Smooth muscle cell (in vitro differentiated cells): ENCODE results near the gene LPO. TPM values are rescaled to one million over a fixed set of nuclear protein-coding genes. Genes with fewer than 3 reads are reported as not detected.

Experiments
- DNase-seq: peaks from one replicate; lab custom pipeline; 2025; ENCODE audit not compliant: unreplicated experiment; lab: John Stamatoyannopoulos, UW
- H2AFZ ChIP-seq: fragments of 200-600 bp; sonication (generic); 2 replicates; pipeline ENCODE4 v1.6.0; 2016; ENCODE audit warnings: antibody characterized with exemption, low read depth, mild to moderate bottlenecking
- H3F3A ChIP-seq: fragments of 200-600 bp; sonication (generic); 2 replicates; pipeline ENCODE4 v1.6.0; 2017; ENCODE audit warnings: antibody characterized with exemption, low read depth
- H3K27ac ChIP-seq: fragments of 200-600 bp; sonication (generic); 2 replicates; pipeline ENCODE4 v1.5.1; 2016; ENCODE audit warnings: low read depth, mild to moderate bottlenecking
- H3K27me3 ChIP-seq: fragments of 200-600 bp; sonication (generic); 2 replicates; pipeline ENCODE4 v1.6.1; 2016; ENCODE audit warnings: low read depth, mild to moderate bottlenecking
- H3K36me3 ChIP-seq: fragments of 200-600 bp; sonication (generic); 2 replicates; pipeline ENCODE4 v1.5.1; 2016; ENCODE audit warnings: low read depth
- H3K4me1 ChIP-seq: fragments of 200-600 bp; sonication (generic); 2 replicates; pipeline ENCODE4 v1.5.1; 2016; ENCODE audit warnings: low read depth
- H3K4me2 ChIP-seq: fragments of 200-600 bp; sonication (generic); 2 replicates; pipeline ENCODE4 v1.6.0; 2016; ENCODE audit warnings: mild to moderate bottlenecking
- H3K4me3 ChIP-seq: fragments of 200-600 bp; sonication (generic); 2 replicates; pipeline ENCODE4 v1.5.1; 2016; ENCODE audit warnings: mild to moderate bottlenecking
- H3K79me2 ChIP-seq: fragments of 200-600 bp; sonication (generic); 2 replicates; pipeline ENCODE4 v1.6.0; 2016; ENCODE audit warnings: low read depth, mild to moderate bottlenecking
- H3K9ac ChIP-seq: fragments of 200-600 bp; sonication (generic); 2 replicates; pipeline ENCODE4 v1.6.0; 2016; ENCODE audit warnings: low read depth
- H3K9me3 ChIP-seq: fragments of 200-600 bp; sonication (generic); replicated peaks from 2 replicates; pipeline ENCODE4 v1.5.1; 2016; ENCODE audit warnings: low read depth
- H4K20me1 ChIP-seq: fragments of 200-600 bp; sonication (generic); 2 replicates; pipeline ENCODE4 v1.6.0; 2016; ENCODE audit warnings: low read depth
- WGBS: methylation state at CpG from one replicate; pipeline ENCODE4 v1.1.7; 2016; ENCODE audit warnings: low lambda C conversion rate; 5-methylcytosine and 5-hydroxymethylcytosine counted together
- polyA plus RNA-seq: library from polyadenylated mRNA; unstranded; fragments of >200 nt; fragmentation: Nextera tagmentation; extraction: Ambion mirVana; gene quantifications from 2 replicates; pipeline ENCODE4 v1.2.1, GENCODE V29; 2016
- total RNA-seq: library from RNA; depleted of rRNA; stranded (reverse); fragments of >200 nt; gene quantifications from 2 replicates; pipeline ENCODE4 v1.2.3, GENCODE V29; 2014
- TF ChIP-seq, protein P1 (sequence below): fragments of 200-600 bp; sonication (generic); IDR thresholded peaks from 2 replicates; pipeline ENCODE4 v1.5.1; 2017; ENCODE audit warnings: borderline replicate concordance, mild to moderate bottlenecking, antibody characterized with exemption; ENCODE audit not compliant: insufficient read depth, poor library complexity, severe bottlenecking

Gene LPO
- total and polyA plus RNA-seq, 2 experiments from 2014 or later, result 3.3 to 4.1 TPM

DNA sequence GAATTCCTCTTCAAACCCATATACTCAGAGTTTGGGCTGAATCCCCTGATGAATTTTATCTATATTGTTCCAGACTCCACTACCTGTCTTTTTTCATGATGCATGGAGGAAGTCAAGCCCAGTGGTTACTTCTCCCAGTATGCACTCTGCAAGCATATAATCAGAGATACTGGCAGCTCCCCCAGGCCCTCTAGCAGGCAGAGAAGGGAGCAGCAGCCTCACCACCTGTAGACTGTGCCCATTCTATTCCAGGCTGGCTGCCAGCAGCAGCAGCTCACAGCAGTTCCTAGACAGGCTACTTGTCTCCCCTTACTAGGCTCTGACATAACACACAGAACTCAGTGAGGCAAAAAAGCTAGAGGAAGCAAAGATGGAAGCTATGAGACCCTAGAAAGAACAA lies 22.7 kb upstream of the LPO start:
- TF ChIP-seq, protein P1, sequence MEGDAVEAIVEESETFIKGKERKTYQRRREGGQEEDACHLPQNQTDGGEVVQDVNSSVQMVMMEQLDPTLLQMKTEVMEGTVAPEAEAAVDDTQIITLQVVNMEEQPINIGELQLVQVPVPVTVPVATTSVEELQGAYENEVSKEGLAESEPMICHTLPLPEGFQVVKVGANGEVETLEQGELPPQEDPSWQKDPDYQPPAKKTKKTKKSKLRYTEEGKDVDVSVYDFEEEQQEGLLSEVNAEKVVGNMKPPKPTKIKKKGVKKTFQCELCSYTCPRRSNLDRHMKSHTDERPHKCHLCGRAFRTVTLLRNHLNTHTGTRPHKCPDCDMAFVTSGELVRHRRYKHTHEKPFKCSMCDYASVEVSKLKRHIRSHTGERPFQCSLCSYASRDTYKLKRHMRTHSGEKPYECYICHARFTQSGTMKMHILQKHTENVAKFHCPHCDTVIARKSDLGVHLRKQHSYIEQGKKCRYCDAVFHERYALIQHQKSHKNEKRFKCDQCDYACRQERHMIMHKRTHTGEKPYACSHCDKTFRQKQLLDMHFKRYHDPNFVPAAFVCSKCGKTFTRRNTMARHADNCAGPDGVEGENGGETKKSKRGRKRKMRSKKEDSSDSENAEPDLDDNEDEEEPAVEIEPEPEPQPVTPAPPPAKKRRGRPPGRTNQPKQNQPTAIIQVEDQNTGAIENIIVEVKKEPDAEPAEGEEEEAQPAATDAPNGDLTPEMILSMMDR, result no peak
- Histone ChIP-seq H3K4me2 (no peak overlapping the region), H3K9me3 (no peaks in the 10 kb centered on the region), H3K27me3 (no peaks in the 10 kb centered on the region), H3K4me1 (peaks cover 5% of the 10 kb centered on the region), H3K27ac (no peak overlapping the region), H3K9ac (no peak overlapping the region), H3F3A (no peaks in the 10 kb centered on the region), H3K79me2 (no peaks in the 10 kb centered on the region), H3K4me3 (no peak overlapping the region), H3K36me3 (no peaks in the 10 kb centered on the region), H2AFZ (no peak overlapping the region), H4K20me1 (no peaks in the 10 kb centered on the region)
- DNase-seq, result no peak

- TF ChIP-seq, protein P1, result no peak
- DNase-seq, result no peak
- Histone ChIP-seq H3K36me3 (no peaks in the 10 kb centered on the region), H2AFZ (no peak overlapping the region), H3K4me2 (no peak overlapping the region), H3K4me3 (no peak overlapping the region), H3K27ac (no peak overlapping the region), H3K4me1 (peaks cover 5% of the 10 kb centered on the region), H3K79me2 (no peaks in the 10 kb centered on the region), H3K9me3 (no peaks in the 10 kb centered on the region), H3K9ac (no peak overlapping the region), H3K27me3 (no peaks in the 10 kb centered on the region), H4K20me1 (no peaks in the 10 kb centered on the region), H3F3A (no peaks in the 10 kb centered on the region)
- WGBS, result 97% methylated on average over 3 of the region's 3 CpGs
Observed at GRCh38 chr17:58217766-58218165, 20.6 kb upstream of the LPO start.

- peaks cover 5% of the 10 kb centered on the region for H3K4me1 ChIP-seq
- no peaks in the 10 kb centered on the region for H3K9me3 ChIP-seq
- peak within 1 kb of the TSS; percentile 75 for H3K4me3 ChIP-seq
- H3K9ac ChIP-seq, result peak within 1 kb of the TSS; percentile 90
- H3K36me3 ChIP-seq, result no peaks in the 10 kb centered on the region
- no peaks in the 10 kb centered on the region for H3K27me3 ChIP-seq
- peak within 1 kb of the TSS; percentile 87 for H2AFZ ChIP-seq
- TF ChIP-seq, protein P1, result peak; percentile 34
- peak within 1 kb of the TSS; percentile 65 for H3K27ac ChIP-seq
- H4K20me1 ChIP-seq, result no peaks in the 10 kb centered on the region
- H3F3A ChIP-seq, result no peaks in the 10 kb centered on the region
- H3K79me2 ChIP-seq, result no peaks in the 10 kb centered on the region
- 8% methylated on average over 49 of the region's 56 CpGs for WGBS
- DNase-seq, result peak; percentile 87
- H3K4me2 ChIP-seq, result peak within 1 kb of the TSS; percentile 88
Observed at GRCh38 chr17:58219007-58219788, 19.2 kb upstream of the LPO start, which contains the start of gene MKS1. Gene MKS1 (minus strand): TSS chr17:58219255. CDS start chr17:58219230, 25 bp downstream.

- Histone ChIP-seq H3K36me3 (no peaks in the 10 kb centered on the region), H4K20me1 (no peaks in the 10 kb centered on the region), H3K4me1 (peaks cover 5% of the 10 kb centered on the region), H3K27ac (no peak overlapping the region), H3K9ac (peak overlapping the region; percentile 9), H2AFZ (peak overlapping the region; percentile 83), H3K79me2 (no peaks in the 10 kb centered on the region), H3K27me3 (no peaks in the 10 kb centered on the region), H3F3A (no peaks in the 10 kb centered on the region), H3K4me3 (peak overlapping the region; percentile 75), H3K4me2 (peak overlapping the region; percentile 88), H3K9me3 (no peaks in the 10 kb centered on the region)
- TF ChIP-seq, protein P1, result no peak
- no peak for DNase-seq
- 92% methylated on average over 7 of the region's 7 CpGs for WGBS
Observed at GRCh38 chr17:58219789-58220183, 18.6 kb upstream of the LPO start.
